HPDE6-E6E7 (cell line): Measurements from ENCODE around the gene PLEKHA1.

Experiments used
- DNase-seq: peaks from one replicate; pipeline ENCODE4 v3.0.0; 2011; ENCODE audit warnings: missing footprints; ENCODE audit errors: extremely low spot score

The PLEKHA1 gene

GRCh38 chr10:122374237-122374858, at the start of gene PLEKHA1:
Gene PLEKHA1, plus strand, starts transcription at chr10:122374708. Its CDS starts 18,493 bp downstream, at chr10:122393201.
- DNase-seq: peak; percentile 93

GRCh38 chr10:122325235-122325634, 49.3 kb upstream of the PLEKHA1 start:
- no peak for DNase-seq

GRCh38 chr10:122326385-122326784, 48.1 kb upstream of the PLEKHA1 start:
- DNase-seq: no peak

GRCh38 chr10:122326806-122327205, 47.7 kb upstream of the PLEKHA1 start:
- no peak for DNase-seq

GRCh38 chr10:122327237-122328206, 47.0 kb upstream of the PLEKHA1 start:
- no peak for DNase-seq

- DNase-seq: no peak
These were observed 45.8 kb upstream of the PLEKHA1 start for GRCh38 chr10:122328676-122329075.

- DNase-seq: no peak
These were observed 45.1 kb upstream of the PLEKHA1 start for GRCh38 chr10:122329416-122329815.

GRCh38 chr10:122331100-122331499, 43.4 kb upstream of the PLEKHA1 start:
- no peak for DNase-seq

GRCh38 chr10:122331615-122332446, 42.7 kb upstream of the PLEKHA1 start:
- no peak for DNase-seq

- DNase-seq: no peak
These were observed 41.5 kb upstream of the PLEKHA1 start for GRCh38 chr10:122333037-122333436.

GRCh38 chr10:122336332-122336731, 38.2 kb upstream of the PLEKHA1 start:
- DNase-seq: no peak

GRCh38 chr10:122336961-122337360, 37.5 kb upstream of the PLEKHA1 start:
- DNase-seq: no peak

GRCh38 chr10:122338609-122339441, 35.7 kb upstream of the PLEKHA1 start:
- no peak for DNase-seq

- DNase-seq: no peak
These were observed 33.2 kb upstream of the PLEKHA1 start for GRCh38 chr10:122341141-122341810.

GRCh38 chr10:122342293-122343134, 32.0 kb upstream of the PLEKHA1 start:
- peak; percentile 48 for DNase-seq

GRCh38 chr10:122343135-122343800, 31.2 kb upstream of the PLEKHA1 start:
- DNase-seq: no peak

- no peak for DNase-seq
These were observed 30.6 kb upstream of the PLEKHA1 start for GRCh38 chr10:122343936-122344335.

- DNase-seq: peak; percentile 31
These were observed 29.7 kb upstream of the PLEKHA1 start for GRCh38 chr10:122344741-122345258.
